H9 (cell line): Measurements from ENCODE around the gene VANGL2. TPM values are rescaled to one million over a fixed set of nuclear protein-coding genes. Genes with fewer than 3 reads are reported as not detected.
A peak's percentile ranks its signal among the peaks of the same experiment; 100 is the strongest.

ENCODE experiments used
- DNase-seq: peaks from one replicate; pipeline ENCODE4 v3.0.0-alpha.2; 2017
- H2AFZ ChIP-seq: one replicate; pipeline ENCODE4 v1.6.1; 2013; ENCODE audit warnings: mild to moderate bottlenecking, low read length, control low read depth, moderate library complexity
- H2AK5ac ChIP-seq: 2 replicates; pipeline ENCODE4 v1.6.1; 2013; ENCODE audit warnings: low read length, control low read depth, mixed read lengths; ENCODE audit not compliant: insufficient read length
- H2BK120ac ChIP-seq: one replicate; pipeline ENCODE4 v1.6.1; 2013; ENCODE audit warnings: low read depth, mild to moderate bottlenecking, low read length, control low read depth, inconsistent platforms; ENCODE audit not compliant: poor library complexity, severe bottlenecking
- H2BK12ac ChIP-seq: 2 replicates; pipeline ENCODE4 v1.6.1; 2013; ENCODE audit warnings: low read length, control low read depth, mixed read lengths, low read depth; ENCODE audit not compliant: insufficient read length
- H2BK15ac ChIP-seq: 2 replicates; pipeline ENCODE4 v1.6.1; 2013; ENCODE audit warnings: low read depth, low read length, control low read depth
- H2BK20ac ChIP-seq: one replicate; pipeline ENCODE4 v1.6.1; 2013; ENCODE audit warnings: low read depth, mild to moderate bottlenecking, low read length, control low read depth, inconsistent platforms; ENCODE audit not compliant: poor library complexity, severe bottlenecking
- H2BK5ac ChIP-seq: 2 replicates; pipeline ENCODE4 v1.6.1; 2013; ENCODE audit warnings: low read length, control low read depth, mixed read lengths; ENCODE audit not compliant: insufficient read length
- H3K14ac ChIP-seq: 2 replicates; pipeline ENCODE4 v1.6.1; 2013; ENCODE audit warnings: low read length, control low read depth; ENCODE audit not compliant: insufficient read depth
- H3K18ac ChIP-seq: 2 replicates; pipeline ENCODE4 v1.6.1; 2013; ENCODE audit warnings: low read depth, mild to moderate bottlenecking, mixed read lengths, low read length, control low read depth; ENCODE audit not compliant: insufficient read length
- H3K23ac ChIP-seq: 2 replicates; pipeline ENCODE4 v1.6.1; 2013; ENCODE audit warnings: low read length, control low read depth, mixed read lengths, low read depth; ENCODE audit not compliant: insufficient read length
- H3K23me2 ChIP-seq: 2 replicates; pipeline ENCODE4 v1.6.1; 2013; ENCODE audit warnings: low read depth, mild to moderate bottlenecking, mixed read lengths, low read length, control low read depth; ENCODE audit not compliant: insufficient read length, poor library complexity, severe bottlenecking
- H3K27ac ChIP-seq: 2 replicates; pipeline ENCODE4 v1.5.1; 2013; ENCODE audit warnings: low read length, control low read depth, mixed read lengths, low read depth; ENCODE audit not compliant: insufficient read length
- H3K27me3 ChIP-seq: 2 replicates; pipeline ENCODE4 v1.6.1; 2013; ENCODE audit warnings: low read length, control low read depth, inconsistent platforms; ENCODE audit not compliant: insufficient read depth
- H3K4ac ChIP-seq: 2 replicates; pipeline ENCODE4 v1.6.1; 2013; ENCODE audit warnings: low read depth, mild to moderate bottlenecking, control low read depth, inconsistent platforms, low read length, moderate library complexity
- H3K4me1 ChIP-seq: 2 replicates; pipeline ENCODE4 v1.6.1; 2013; ENCODE audit warnings: low read length, control low read depth, inconsistent platforms; ENCODE audit not compliant: insufficient read depth
- H3K4me2 ChIP-seq: 2 replicates; pipeline ENCODE4 v1.6.1; 2013; ENCODE audit warnings: low read length, control low read depth, mixed read lengths; ENCODE audit not compliant: insufficient read length, insufficient read depth
- H3K56ac ChIP-seq: 2 replicates; pipeline ENCODE4 v1.6.1; 2013; ENCODE audit warnings: low read depth, mild to moderate bottlenecking, mixed read lengths, low read length, control low read depth; ENCODE audit not compliant: insufficient read length
- H3K79me1 ChIP-seq: 2 replicates; pipeline ENCODE4 v1.6.1; 2013; ENCODE audit warnings: low read depth, mild to moderate bottlenecking, moderate library complexity, low read length, control low read depth, inconsistent platforms; ENCODE audit not compliant: insufficient read depth, poor library complexity, severe bottlenecking
- H3K79me2 ChIP-seq: 2 replicates; pipeline ENCODE4 v1.6.1; 2013; ENCODE audit warnings: low read length, control low read depth, inconsistent platforms; ENCODE audit not compliant: insufficient read depth
- H3K9ac ChIP-seq: 2 replicates; pipeline ENCODE4 v1.6.1; 2013; ENCODE audit warnings: low read length, control low read depth, mixed read lengths; ENCODE audit not compliant: insufficient read length; ENCODE audit errors: extremely low read depth
- H3K9me3 ChIP-seq: one replicate; pipeline ENCODE4 v1.6.1; 2013; ENCODE audit warnings: low read depth, low read length, inconsistent platforms; ENCODE audit not compliant: control insufficient read depth
- H3T11ph ChIP-seq: one replicate; pipeline ENCODE4 v1.6.1; 2013; ENCODE audit warnings: mild to moderate bottlenecking, low read length, control low read depth, inconsistent platforms
- H4K20me1 ChIP-seq: one replicate; pipeline ENCODE4 v1.6.1; 2013; ENCODE audit not compliant: control insufficient read depth, insufficient read length, insufficient read depth
- H4K5ac ChIP-seq: 2 replicates; pipeline ENCODE4 v1.6.1; 2013; ENCODE audit warnings: low read depth, mild to moderate bottlenecking, mixed read lengths, low read length, control low read depth; ENCODE audit not compliant: insufficient read length
- H4K8ac ChIP-seq: replicated peaks from 2 replicates; pipeline ENCODE4 v1.6.1; 2013; ENCODE audit warnings: low read length, control low read depth, mixed read lengths, low read depth; ENCODE audit not compliant: insufficient read length
- H4K91ac ChIP-seq: 2 replicates; pipeline ENCODE4 v1.6.1; 2013; ENCODE audit warnings: low read depth, mild to moderate bottlenecking, moderate library complexity, mixed read lengths, low read length, control low read depth; ENCODE audit not compliant: insufficient read length
- H3K27ac Mint-ChIP-seq, 3 experiments: 2 replicates in 2 of 3; 3 replicates in 1 of 3; pipeline ENCODE4 v1.8.0; 2020 to 2021; ENCODE audit warnings: mixed read lengths in 3 of 3, mild to moderate bottlenecking in 1 of 3, moderate library complexity in 1 of 3
- H3K27me3 Mint-ChIP-seq: 2 replicates; pipeline ENCODE4 v1.8.0; 2021; ENCODE audit warnings: low read depth, mild to moderate bottlenecking, moderate library complexity, mixed read lengths
- H3K36me3 Mint-ChIP-seq, 3 experiments: 2 replicates in 2 of 3; 3 replicates in 1 of 3; pipeline ENCODE4 v1.8.0; 2020 to 2021; ENCODE audit warnings: low read depth in 3 of 3, mixed read lengths in 3 of 3; ENCODE audit not compliant: insufficient read depth in 1 of 3
- H3K4me1 Mint-ChIP-seq, 2 experiments: 2 replicates each; pipeline ENCODE4 v1.8.0; 2020; ENCODE audit warnings: mixed read lengths in 2 of 2
- H3K4me3 Mint-ChIP-seq, 2 experiments: 2 replicates in 1 of 2; 3 replicates in 1 of 2; pipeline ENCODE4 v1.8.0; 2020 to 2021; ENCODE audit warnings: mild to moderate bottlenecking in 2 of 2, mixed read lengths in 2 of 2, moderate library complexity in 1 of 2
- H3K9me3 Mint-ChIP-seq, 2 experiments: 2 replicates in 1 of 2; 3 replicates in 1 of 2; pipeline ENCODE4 v1.8.0; 2020; ENCODE audit warnings: mild to moderate bottlenecking in 2 of 2, mixed read lengths in 2 of 2, moderate library complexity in 1 of 2
- CTCF ChIP-seq: fragments of 200-600 bp; sonication (generic); conservative IDR thresholded peaks from 3 replicates; pipeline ENCODE4 v1.8.0; 2021; ENCODE audit warnings: antibody characterized with exemption, mild to moderate bottlenecking
- WGBS: extraction: QIAGEN DNeasy Blood & Tissue Kit; methylation state at CpG from one replicate; pipeline ENCODE4 v1.1.7; 2013; ENCODE audit warnings: missing lambda C conversion rate, low lambda C conversion rate, mixed read lengths; ENCODE audit not compliant: insufficient read length; ENCODE audit errors: extremely low coverage; 5-methylcytosine and 5-hydroxymethylcytosine counted together
- total RNA-seq: library from RNA; stranded (reverse); gene quantifications from 2 replicates; pipeline ENCODE4 v1.2.1, GENCODE V29; 2021

Gene VANGL2
- total RNA-seq, 1 experiment from 2014 or later = 58.5 TPM

DNA sequence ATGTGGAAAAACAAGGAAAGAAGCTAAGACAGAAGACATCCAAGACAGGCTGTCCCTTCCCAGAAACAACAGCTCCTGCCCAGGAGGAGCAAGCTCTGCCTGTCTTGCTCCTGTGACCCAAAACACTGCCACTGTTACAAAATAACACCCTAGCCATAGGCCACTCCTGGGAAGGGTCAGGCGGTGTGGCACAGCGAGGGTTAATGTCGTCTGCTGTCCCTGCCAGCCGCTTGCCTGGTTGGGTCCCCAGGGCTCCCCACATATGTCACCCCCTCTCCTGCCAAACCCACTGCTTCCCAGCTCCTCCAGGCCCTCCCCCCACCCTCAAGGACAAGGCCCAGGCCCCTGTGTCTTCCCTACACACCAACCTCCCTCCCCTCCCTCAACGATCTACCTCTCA lies 37.4 kb upstream of the VANGL2 start:
- H2AK5ac ChIP-seq = no peak overlapping the region
- H3K18ac ChIP-seq = no peak overlapping the region
- Mint-ChIP-seq H3K27ac (peak overlapping the region; percentile 87 to 99 (median 95); a peak in 6 of 7 replicates), H3K27me3 (peaks cover 2% of the 10 kb centered on the region; the same call in 1 of the 2 replicates), H3K4me1 (peaks cover 39 to 57% of the 10 kb centered on the region in 2 experiments), H3K4me3 (no peak overlapping the region), H3K9me3 (no peaks in the 10 kb centered on the region), H3K36me3 (peaks cover 5 to 29% (median 22%) of the 10 kb centered on the region in 3 experiments; a peak in 6 of 7 replicates)
- no peak overlapping the region for H3K56ac ChIP-seq
- no peak overlapping the region for H2AFZ ChIP-seq
- H4K8ac ChIP-seq = no peak overlapping the region
- H2BK120ac ChIP-seq = no peak overlapping the region
- H2BK20ac ChIP-seq = no peak overlapping the region
- no peak overlapping the region for H3K23ac ChIP-seq
- no peaks in the 10 kb centered on the region for H3K27me3 ChIP-seq
- no peak overlapping the region for H3K4me2 ChIP-seq
- no peak overlapping the region for H4K5ac ChIP-seq
- no peak for TF ChIP-seq CTCF
- H3K27ac ChIP-seq = no peak overlapping the region
- H2BK15ac ChIP-seq = no peak overlapping the region
- H3K23me2 ChIP-seq = no peaks in the 10 kb centered on the region
- no peaks in the 10 kb centered on the region for H3K9me3 ChIP-seq
- H4K91ac ChIP-seq = no peak overlapping the region
- no CpG with 5 or more reads among the region's 5 CpGs for WGBS
- H2BK12ac ChIP-seq = no peak overlapping the region
- no peaks in the 10 kb centered on the region for H3K79me1 ChIP-seq
- H4K20me1 ChIP-seq = no peaks in the 10 kb centered on the region
- H3K9ac ChIP-seq = no peak overlapping the region
- H3T11ph ChIP-seq = no peak overlapping the region
- H3K79me2 ChIP-seq = no peaks in the 10 kb centered on the region
- H3K14ac ChIP-seq = no peak overlapping the region
- H2BK5ac ChIP-seq = no peak overlapping the region
- no peaks in the 10 kb centered on the region; the same call in 1 of the 2 replicates for H3K4me1 ChIP-seq
- no peak overlapping the region for H3K4ac ChIP-seq
- no peak for DNase-seq
